CD4-positive, alpha-beta T cell treated with Interleukin-4 for 1 hour (primary cell): ENCODE data around the gene EYS.
"Not testable (repeated sequence)": the region's sequence is repeated elsewhere in the genome, so short reads cannot be mapped to it uniquely, and the experiment has no call there.

ENCODE experiments used
- DNase-seq, 2 donors: peaks; one replicate each; pipeline ENCODE4 v3.0.0-alpha.2; 2020 to 2022

The EYS gene

GRCh38 chr6:64266351-64266821 is 1440.6 kb downstream of the EYS start:
- DNase-seq = no peak

- DNase-seq = no peak
These were observed 1443.2 kb downstream of the EYS start for GRCh38 chr6:64263778-64264177.

- no peak for DNase-seq
These were observed 1447.7 kb downstream of the EYS start for GRCh38 chr6:64259372-64259771.

GRCh38 chr6:64258752-64259151 is 1448.3 kb downstream of the EYS start:
- DNase-seq = no peak

- DNase-seq = no peak
These were observed 1448.7 kb downstream of the EYS start for GRCh38 chr6:64258302-64258701.

GRCh38 chr6:64257586-64257985 is 1449.4 kb downstream of the EYS start:
- no peak for DNase-seq

- DNase-seq = no peak
These were observed 1450.5 kb downstream of the EYS start for GRCh38 chr6:64256483-64256882.

- DNase-seq = no peak
These were observed 1452.0 kb downstream of the EYS start for GRCh38 chr6:64255000-64255399.

- no peak for DNase-seq
These were observed 1452.5 kb downstream of the EYS start for GRCh38 chr6:64254558-64254957.

- no peak for DNase-seq
These were observed 1454.8 kb downstream of the EYS start for GRCh38 chr6:64252256-64252655.

- no peak for DNase-seq
These were observed 1456.9 kb downstream of the EYS start for GRCh38 chr6:64250126-64250525.

GRCh38 chr6:64249115-64249514 is 1457.9 kb downstream of the EYS start:
- DNase-seq = no peak

- no peak for DNase-seq
These were observed 1463.4 kb downstream of the EYS start for GRCh38 chr6:64243618-64244017.

GRCh38 chr6:64238908-64239307 is 1468.1 kb downstream of the EYS start:
- not testable (repeated sequence) for DNase-seq

- no peak for DNase-seq
These were observed 1469.0 kb downstream of the EYS start for GRCh38 chr6:64238071-64238470.

GRCh38 chr6:64233746-64234145 is 1473.3 kb downstream of the EYS start:
- no peak for DNase-seq

- no peak for DNase-seq
These were observed 1475.1 kb downstream of the EYS start for GRCh38 chr6:64231928-64232327.

- no peak for DNase-seq
These were observed 1476.5 kb downstream of the EYS start for GRCh38 chr6:64230530-64230929.

- no peak for DNase-seq
These were observed 1479.2 kb downstream of the EYS start for GRCh38 chr6:64227863-64228262.

GRCh38 chr6:64225503-64225902 is 1481.5 kb downstream of the EYS start:
- DNase-seq = no peak

GRCh38 chr6:64224819-64225218 is 1482.2 kb downstream of the EYS start:
- DNase-seq = no peak

GRCh38 chr6:64221776-64222175 is 1485.2 kb downstream of the EYS start:
- no peak for DNase-seq

- no peak for DNase-seq
These were observed 1486.2 kb downstream of the EYS start for GRCh38 chr6:64220801-64221200.

- no peak for DNase-seq
These were observed 1489.1 kb downstream of the EYS start for GRCh38 chr6:64217721-64218620.

- DNase-seq = no peak
These were observed 1492.7 kb downstream of the EYS start for GRCh38 chr6:64214373-64214772.
